OCI-LY7 (cell line): ENCODE measurements around the gene COG7. TPM values are rescaled to one million over a fixed set of nuclear protein-coding genes. Genes with fewer than 3 reads are reported as not detected.

ENCODE experiments used
- BruUV-seq: library from RNA; stranded (reverse); fragments of 400-500 nt; replicated peaks from 2 replicates; lab custom pipeline; 2021; lab: Mats Ljungman, UMichigan
- CTCF ChIA-PET: fragments of 300-600 bp; sonication (Branson Sonifier 250); formaldehyde crosslinking; loops from one replicate; lab custom pipeline; 2022; ENCODE audit warnings: antibody characterized with exemption; ENCODE audit not compliant: unreplicated experiment; lab: Charles Lee
- POLR2A ChIA-PET: fragments of 300-600 bp; sonication (Branson Sonifier 250); formaldehyde crosslinking; loops from one replicate; lab custom pipeline; 2022; ENCODE audit warnings: antibody characterized with exemption; lab: Charles Lee
- DNase-seq: peaks from one replicate; pipeline ENCODE4 v3.0.0-alpha.2; 2015; ENCODE audit warnings: low spot score
- H2AFZ ChIP-seq: fragments of 200-600 bp; sonication (generic), shearing (Covaris generic); 2 replicates; pipeline ENCODE4 v1.6.1; 2014; ENCODE audit warnings: mild to moderate bottlenecking, antibody characterized with exemption, low read length, moderate library complexity
- H3K27ac ChIP-seq: fragments of 200-600 bp; sonication (generic); 2 replicates; pipeline ENCODE4 v1.5.1; 2014; ENCODE audit warnings: mixed run types, low read depth, mild to moderate bottlenecking, moderate library complexity, low read length, inconsistent platforms; ENCODE audit not compliant: poor library complexity, severe bottlenecking
- H3K36me3 ChIP-seq: fragments of 200-600 bp; sonication (generic); 2 replicates; pipeline ENCODE4 v1.6.1; 2014; ENCODE audit warnings: mild to moderate bottlenecking, antibody characterized with exemption, low read length, moderate library complexity, mixed read lengths; ENCODE audit not compliant: insufficient read depth
- H3K4me1 ChIP-seq: fragments of 200-600 bp; sonication (generic); 2 replicates; pipeline ENCODE4 v1.5.1; 2014; ENCODE audit warnings: mild to moderate bottlenecking, low read length; ENCODE audit not compliant: insufficient read depth, poor library complexity, severe bottlenecking
- H3K4me2 ChIP-seq: fragments of 200-600 bp; sonication (generic); 2 replicates; pipeline ENCODE4 v1.6.1; 2014; ENCODE audit warnings: mild to moderate bottlenecking, low read length
- H3K4me3 ChIP-seq: fragments of 200-600 bp; sonication (generic); 2 replicates; pipeline ENCODE4 v1.5.1; 2014; ENCODE audit warnings: mild to moderate bottlenecking, low read depth, low read length; ENCODE audit not compliant: poor library complexity, severe bottlenecking
- H3K79me2 ChIP-seq: fragments of 200-600 bp; sonication (generic); 2 replicates; pipeline ENCODE4 v1.6.1; 2016; ENCODE audit warnings: low read depth, mild to moderate bottlenecking, low read length, moderate library complexity, mixed read lengths; ENCODE audit not compliant: insufficient read depth
- H3K9me2 ChIP-seq: fragments of 200-600 bp; sonication (generic); 2 replicates; pipeline ENCODE4 v1.6.1; 2016; ENCODE audit warnings: mild to moderate bottlenecking, low read length, mixed read lengths; ENCODE audit not compliant: insufficient read depth
- H3K9me3 ChIP-seq: fragments of 200-600 bp; sonication (generic); 2 replicates; pipeline ENCODE4 v1.6.1; 2014; ENCODE audit warnings: mild to moderate bottlenecking, mixed run types, low read length, mixed read lengths
- H4K20me1 ChIP-seq: fragments of 200-600 bp; sonication (generic); 2 replicates; pipeline ENCODE4 v1.6.1; 2014; ENCODE audit warnings: mild to moderate bottlenecking, antibody characterized with exemption, low read length, moderate library complexity, mixed read lengths; ENCODE audit not compliant: insufficient read depth
- EZH2phosphoT487 ChIP-seq: fragments of 200-600 bp; sonication (generic); IDR thresholded peaks from 2 replicates; pipeline ENCODE4 v1.6.1; 2018; ENCODE audit warnings: low read depth, borderline replicate concordance, mild to moderate bottlenecking, mixed run types, antibody characterized with exemption, low read length, moderate library complexity, mixed read lengths
- intact Hi-C: fragments of 100-400 bp; cut with micrococcal nuclease; formaldehyde crosslinking; loops from one replicate; pipeline ENCODE4 v1.10.0; 2022; ENCODE audit not compliant: unreplicated experiment
- total RNA-seq, 2 experiments: library from RNA; depleted of rRNA in 1 of 2; stranded (reverse); fragments of >200 nt in 1 of 2; shearing (Covaris generic) in 1 of 2; gene quantifications; 2 replicates each; pipeline ENCODE4 v1.2.3, GENCODE V29; 2014 to 2022
- TF ChIP-seq, protein P1 (sequence below): fragments of 200-600 bp; sonication (generic); conservative IDR thresholded peaks from 2 replicates; pipeline ENCODE4 v1.5.1; 2014; ENCODE audit warnings: mild to moderate bottlenecking, antibody characterized with exemption, low read length, moderate library complexity, mixed read lengths

The COG7 gene
- total RNA-seq, 2 experiments from 2014 or later, result 11.4 to 21.0 TPM

GRCh38 chr16:23380501-23380951 lies 72.5 kb downstream of the COG7 start:
- intact Hi-C loops, result no loop called here
- Histone ChIP-seq H3K9me3 (no peaks in the 10 kb centered on the region), H4K20me1 (no peaks in the 10 kb centered on the region), H3K79me2 (no peaks in the 10 kb centered on the region), H2AFZ (no peak overlapping the region), H3K4me3 (no peak overlapping the region), H3K36me3 (no peaks in the 10 kb centered on the region), H3K4me2 (no peak overlapping the region), H3K27ac (no peak overlapping the region), H3K9me2 (no peaks in the 10 kb centered on the region), H3K4me1 (no peaks in the 10 kb centered on the region)
- no TSS peak for BruUV-seq
- ChIA-PET POLR2A (interaction anchor here (0.6 kb wide), 1 partner anchor 243 kb away, joined by 8 read pairs; no protein-coding TSS in a partner anchor), CTCF (no interaction called here)
- no peak for TF ChIP-seq EZH2phosphoT487
- TF ChIP-seq, protein P1, sequence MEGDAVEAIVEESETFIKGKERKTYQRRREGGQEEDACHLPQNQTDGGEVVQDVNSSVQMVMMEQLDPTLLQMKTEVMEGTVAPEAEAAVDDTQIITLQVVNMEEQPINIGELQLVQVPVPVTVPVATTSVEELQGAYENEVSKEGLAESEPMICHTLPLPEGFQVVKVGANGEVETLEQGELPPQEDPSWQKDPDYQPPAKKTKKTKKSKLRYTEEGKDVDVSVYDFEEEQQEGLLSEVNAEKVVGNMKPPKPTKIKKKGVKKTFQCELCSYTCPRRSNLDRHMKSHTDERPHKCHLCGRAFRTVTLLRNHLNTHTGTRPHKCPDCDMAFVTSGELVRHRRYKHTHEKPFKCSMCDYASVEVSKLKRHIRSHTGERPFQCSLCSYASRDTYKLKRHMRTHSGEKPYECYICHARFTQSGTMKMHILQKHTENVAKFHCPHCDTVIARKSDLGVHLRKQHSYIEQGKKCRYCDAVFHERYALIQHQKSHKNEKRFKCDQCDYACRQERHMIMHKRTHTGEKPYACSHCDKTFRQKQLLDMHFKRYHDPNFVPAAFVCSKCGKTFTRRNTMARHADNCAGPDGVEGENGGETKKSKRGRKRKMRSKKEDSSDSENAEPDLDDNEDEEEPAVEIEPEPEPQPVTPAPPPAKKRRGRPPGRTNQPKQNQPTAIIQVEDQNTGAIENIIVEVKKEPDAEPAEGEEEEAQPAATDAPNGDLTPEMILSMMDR, result no peak
- DNase-seq, result no peak

DNA sequence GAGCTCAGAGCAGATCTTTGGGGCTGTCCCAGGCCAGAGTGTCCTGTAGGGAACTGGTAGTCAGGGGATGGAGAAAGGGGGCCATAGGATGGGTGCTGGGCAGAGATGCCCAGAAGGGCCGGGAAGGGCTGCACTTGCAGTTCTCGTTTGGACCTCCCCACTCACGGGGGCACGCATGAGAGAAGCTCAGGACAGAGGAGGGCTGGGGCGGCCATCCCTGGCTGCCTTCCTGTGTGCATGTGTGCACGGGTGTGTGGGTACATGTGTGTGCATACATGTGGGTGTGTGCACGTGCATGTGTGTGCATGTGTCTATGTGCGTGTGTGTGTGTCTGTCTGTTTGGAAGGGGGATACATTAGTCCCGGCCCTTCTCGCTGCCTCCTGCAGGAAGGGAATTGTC lies 73.3 kb downstream of the COG7 start:
- H4K20me1 ChIP-seq, result no peaks in the 10 kb centered on the region
- H3K27ac ChIP-seq, result no peak overlapping the region
- intact Hi-C loops, result no loop called here
- ChIA-PET CTCF (no interaction called here), POLR2A (interaction anchor here (0.6 kb wide), 1 partner anchor 244 kb away, joined by 8 read pairs; no protein-coding TSS in a partner anchor)
- no peaks in the 10 kb centered on the region for H3K36me3 ChIP-seq
- no peaks in the 10 kb centered on the region for H3K4me1 ChIP-seq
- H3K4me3 ChIP-seq, result no peak overlapping the region
- BruUV-seq, result no TSS peak
- no peak for DNase-seq
- no peaks in the 10 kb centered on the region for H3K79me2 ChIP-seq
- no peaks in the 10 kb centered on the region for H3K9me2 ChIP-seq
- no peaks in the 10 kb centered on the region for H3K9me3 ChIP-seq
- no peak overlapping the region for H3K4me2 ChIP-seq
- TF ChIP-seq EZH2phosphoT487, result no peak
- TF ChIP-seq, protein P1, result no peak
- H2AFZ ChIP-seq, result no peak overlapping the region

GRCh38 chr16:23378921-23379320 lies 74.1 kb downstream of the COG7 start:
- no peaks in the 10 kb centered on the region for H3K79me2 ChIP-seq
- no TSS peak for BruUV-seq
- H3K4me1 ChIP-seq, result no peaks in the 10 kb centered on the region
- ChIA-PET POLR2A (no interaction called here), CTCF (no interaction called here)
- no peak overlapping the region for H3K4me3 ChIP-seq
- intact Hi-C loops, result no loop called here
- H3K9me3 ChIP-seq, result no peaks in the 10 kb centered on the region
- no peak overlapping the region for H2AFZ ChIP-seq
- no peaks in the 10 kb centered on the region for H3K36me3 ChIP-seq
- H4K20me1 ChIP-seq, result no peaks in the 10 kb centered on the region
- no peak overlapping the region for H3K4me2 ChIP-seq
- DNase-seq, result no peak
- H3K27ac ChIP-seq, result no peak overlapping the region
- H3K9me2 ChIP-seq, result no peaks in the 10 kb centered on the region
- TF ChIP-seq EZH2phosphoT487, result no peak
- TF ChIP-seq, protein P1, result no peak
